Activated T-cell treated with anti-CD3 and anti-CD28 coated beads, Interleukin-2, amount 50 U/mL, for 48 hours (primary cell): ENCODE measurements around the gene KRR1.
"Not testable (repeated sequence)": the region's sequence is repeated elsewhere in the genome, so short reads cannot be mapped to it uniquely, and the experiment has no call there.

Experiments used
- DNase-seq, 2 experiments: peaks; one replicate each; pipeline ENCODE4 v3.0.0-alpha.2; 2020

The KRR1 gene

GRCh38 chr12:75522124-75522523 is 10.7 kb upstream of the KRR1 start:
- not testable (repeated sequence) for DNase-seq

- DNase-seq: not testable (repeated sequence)
Measured at GRCh38 chr12:75521224-75521623, 9.8 kb upstream of the KRR1 start.

- no peak for DNase-seq
Measured at GRCh38 chr12:75509621-75510020, 1.8 kb downstream of the KRR1 start.

- no peak for DNase-seq
Measured at GRCh38 chr12:75508159-75508558, 3.2 kb downstream of the KRR1 start.

- no peak for DNase-seq
Measured at GRCh38 chr12:75507086-75507485, 4.3 kb downstream of the KRR1 start.

- no peak for DNase-seq
Measured at GRCh38 chr12:75505706-75506312, 5.6 kb downstream of the KRR1 start.

- DNase-seq: no peak
Measured at GRCh38 chr12:75503866-75504265, 7.5 kb downstream of the KRR1 start.

GRCh38 chr12:75503459-75503858 is 8.0 kb downstream of the KRR1 start:
- DNase-seq: no peak

- no peak for DNase-seq
Measured at GRCh38 chr12:75491169-75491568, 20.2 kb downstream of the KRR1 start.

GRCh38 chr12:75489613-75490210 is 21.7 kb downstream of the KRR1 start:
- peak; percentile 39 to 44 for DNase-seq

GRCh38 chr12:75489187-75489586 is 22.2 kb downstream of the KRR1 start:
- DNase-seq: no peak

- no peak for DNase-seq
Measured at GRCh38 chr12:75488553-75488952, 22.9 kb downstream of the KRR1 start.

- no peak for DNase-seq
Measured at GRCh38 chr12:75487308-75487707, 24.1 kb downstream of the KRR1 start.

- DNase-seq: not testable (repeated sequence)
Measured at GRCh38 chr12:75484450-75484849, 27.0 kb downstream of the KRR1 start.

GRCh38 chr12:75483431-75483830 is 28.0 kb downstream of the KRR1 start:
- no peak for DNase-seq

- no peak for DNase-seq
Measured at GRCh38 chr12:75482646-75483045, 28.8 kb downstream of the KRR1 start.

- DNase-seq: no peak
Measured at GRCh38 chr12:75481774-75482173, 29.6 kb downstream of the KRR1 start.

GRCh38 chr12:75481013-75481705 is 30.2 kb downstream of the KRR1 start:
- no peak for DNase-seq

- peak; percentile 80 to 84 for DNase-seq
Measured at GRCh38 chr12:75480469-75480949, 30.9 kb downstream of the KRR1 start, which contains the start of gene GLIPR1. GLIPR1 (plus strand) TSS chr12:75480755; CDS start chr12:75480881, 126 bp downstream.

GRCh38 chr12:75479963-75480461 is 31.4 kb downstream of the KRR1 start:
- no peak for DNase-seq

- DNase-seq: no peak
Measured at GRCh38 chr12:75478116-75478794, 33.2 kb downstream of the KRR1 start.

- DNase-seq: no peak
Measured at GRCh38 chr12:75477137-75477536, 34.3 kb downstream of the KRR1 start.

GRCh38 chr12:75476071-75476470 is 35.3 kb downstream of the KRR1 start:
- DNase-seq: peak; percentile 56 to 63
